GM23338 (cell line): Measurements from ENCODE around the gene PDE1C. TPM values are rescaled to one million over a fixed set of nuclear protein-coding genes. Genes with fewer than 3 reads are reported as not detected.

Source experiments
- ATAC-seq: fragments of 200-7000 bp; cut with Tn5 transposase; 3 replicates; pipeline ENCODE4 v1.9.1; 2020
- DNase-seq: peaks from one replicate; pipeline ENCODE4 v3.0.0-alpha.2; 2015; ENCODE audit warnings: low spot score
- H2AFZ ChIP-seq: fragments of 200-600 bp; sonication (generic); 2 replicates; pipeline ENCODE4 v1.8.0; 2016; ENCODE audit warnings: antibody characterized with exemption, mild to moderate bottlenecking, moderate library complexity
- H3F3A ChIP-seq: fragments of 200-600 bp; sonication (generic); replicated peaks from 2 replicates; pipeline ENCODE4 v1.8.0; 2017; ENCODE audit warnings: antibody characterized with exemption, mixed run types, low read depth
- H3K27ac ChIP-seq: fragments of 200-600 bp; sonication (generic); 2 replicates; pipeline ENCODE4 v1.6.1; 2016; ENCODE audit warnings: low read depth
- H3K27me3 ChIP-seq: fragments of 200-600 bp; sonication (generic); 2 replicates; pipeline ENCODE4 v1.8.0; 2016; ENCODE audit warnings: mild to moderate bottlenecking, mixed run types, moderate library complexity; ENCODE audit not compliant: insufficient read depth
- H3K36me3 ChIP-seq: fragments of 200-600 bp; sonication (generic); 2 replicates; pipeline ENCODE4 v1.8.0; 2016; ENCODE audit warnings: mild to moderate bottlenecking; ENCODE audit not compliant: insufficient read depth
- H3K4me1 ChIP-seq: fragments of 200-600 bp; sonication (generic); 2 replicates; pipeline ENCODE4 v1.8.0; 2016; ENCODE audit warnings: mild to moderate bottlenecking, moderate library complexity; ENCODE audit not compliant: insufficient read depth
- H3K4me2 ChIP-seq: fragments of 200-600 bp; sonication (generic); 2 replicates; pipeline ENCODE4 v1.7.1; 2017; ENCODE audit warnings: mixed run types
- H3K4me3 ChIP-seq: fragments of 200-600 bp; sonication (generic); 2 replicates; pipeline ENCODE4 v1.6.1; 2016; ENCODE audit warnings: mixed run types
- H3K79me2 ChIP-seq: fragments of 200-600 bp; sonication (generic); replicated peaks from 2 replicates; pipeline ENCODE4 v1.8.0; 2017; ENCODE audit warnings: mild to moderate bottlenecking; ENCODE audit not compliant: insufficient read depth
- H3K9me2 ChIP-seq: fragments of 200-600 bp; sonication (generic); 2 replicates; pipeline ENCODE4 v1.8.0; 2017; ENCODE audit not compliant: insufficient read depth
- H4K20me1 ChIP-seq: fragments of 200-600 bp; sonication (generic); replicated peaks from 2 replicates; pipeline ENCODE4 v1.8.0; 2017; ENCODE audit warnings: mild to moderate bottlenecking; ENCODE audit not compliant: insufficient read depth
- H3K27ac Mint-ChIP-seq: 2 replicates; pipeline ENCODE4 v1.8.0; 2020; ENCODE audit warnings: inconsistent platforms, mild to moderate bottlenecking, moderate library complexity, mixed read lengths
- H3K27me3 Mint-ChIP-seq: 3 replicates; pipeline ENCODE4 v1.8.0; 2022; ENCODE audit warnings: low read depth, mild to moderate bottlenecking, moderate library complexity, mixed read lengths, inconsistent platforms; ENCODE audit not compliant: insufficient read depth, poor library complexity
- H3K36me3 Mint-ChIP-seq: 3 replicates; pipeline ENCODE4 v1.8.0; 2021; ENCODE audit warnings: low read depth, mild to moderate bottlenecking, inconsistent platforms, moderate library complexity, mixed read lengths
- H3K4me1 Mint-ChIP-seq: 3 replicates; pipeline ENCODE4 v1.8.0; 2020; ENCODE audit warnings: mild to moderate bottlenecking, inconsistent platforms, mixed read lengths
- H3K4me3 Mint-ChIP-seq: 3 replicates; pipeline ENCODE4 v1.8.0; 2021; ENCODE audit warnings: moderate library complexity, mild to moderate bottlenecking, inconsistent platforms, mixed read lengths
- H3K9me3 Mint-ChIP-seq: 3 replicates; pipeline ENCODE4 v1.8.0; 2020; ENCODE audit warnings: moderate library complexity, mild to moderate bottlenecking, inconsistent platforms, mixed read lengths
- CREB1 ChIP-seq: fragments of 250-450 bp; sonication (Bioruptor Pico); IDR thresholded peaks from 2 replicates; pipeline ENCODE4 v1.5.0; 2020; ENCODE audit warnings: low read depth, mild to moderate bottlenecking, moderate library complexity
- CTCF ChIP-seq, 2 experiments: fragments of 200-600 bp in 1 of 2; sonication (generic) in 1 of 2; conservative IDR thresholded peaks; 2 replicates each; pipeline versions ENCODE4 v1.5.1 to v1.6.1; 2016 to 2017; ENCODE audit warnings: antibody characterized with exemption in 2 of 2, low read depth in 2 of 2, mild to moderate bottlenecking in 2 of 2, moderate library complexity in 1 of 2
- ETS1 ChIP-seq: IDR thresholded peaks from 2 replicates; pipeline ENCODE4 v1.6.1; 2016; ENCODE audit warnings: antibody characterized with exemption
- EZH2 ChIP-seq: fragments of 200-600 bp; sonication (generic); IDR thresholded peaks from one replicate; pipeline ENCODE4 v1.8.0; 2017; ENCODE audit warnings: antibody characterized with exemption, mild to moderate bottlenecking, low read depth; ENCODE audit not compliant: unreplicated experiment
- EZH2phosphoT487 ChIP-seq: fragments of 200-600 bp; sonication (generic); IDR thresholded peaks from one replicate; pipeline ENCODE4 v1.8.1; 2018; ENCODE audit warnings: antibody characterized with exemption; ENCODE audit not compliant: unreplicated experiment
- JUNB ChIP-seq: IDR thresholded peaks from one replicate; pipeline ENCODE4 v1.6.1; 2016; ENCODE audit warnings: antibody characterized with exemption; ENCODE audit not compliant: unreplicated experiment
- NANOG ChIP-seq: IDR thresholded peaks from 2 replicates; pipeline ENCODE4 v1.6.1; 2016; ENCODE audit warnings: antibody characterized with exemption, borderline replicate concordance
- POLR2AphosphoS5 ChIP-seq: IDR thresholded peaks from 2 replicates; pipeline ENCODE4 v1.6.1; 2016; ENCODE audit warnings: antibody characterized with exemption, low read depth
- REST ChIP-seq: IDR thresholded peaks from one replicate; pipeline ENCODE4 v1.6.1; 2018; ENCODE audit warnings: antibody characterized with exemption; ENCODE audit not compliant: unreplicated experiment
- STAT1 ChIP-seq: IDR thresholded peaks from one replicate; pipeline ENCODE4 v1.6.1; 2016; ENCODE audit warnings: antibody characterized with exemption; ENCODE audit not compliant: unreplicated experiment
- ZNF114 ChIP-seq: fragments of 250-450 bp; sonication (Bioruptor Pico); IDR thresholded peaks from 2 replicates; pipeline ENCODE4 v1.5.0; 2020; ENCODE audit warnings: mild to moderate bottlenecking, moderate library complexity
- ZNF331 ChIP-seq: fragments of 250-450 bp; sonication (Bioruptor Pico); IDR thresholded peaks from 2 replicates; pipeline ENCODE4 v1.5.0; 2020; ENCODE audit warnings: low read depth, mild to moderate bottlenecking, moderate library complexity
- polyA plus RNA-seq: library from polyadenylated mRNA; unstranded; fragments of >200 nt; fragmentation: Nextera tagmentation; extraction: Ambion mirVana; gene quantifications from 2 replicates; pipeline ENCODE4 v1.2.1, GENCODE V29; 2016
- total RNA-seq: library from RNA; depleted of rRNA; stranded (reverse); fragments of >200 nt; shearing (Covaris generic); gene quantifications from 2 replicates; pipeline ENCODE4 v1.2.3, GENCODE V29; 2014

PDE1C gene
- total and polyA plus RNA-seq, 2 experiments from 2014 or later: 0.28 TPM; not detected in 1

- TF ChIP-seq CTCF (conservative IDR thresholded peaks at IDR 0.05; ENCODE audit: low read depth in 2 of 2) (no peak), JUNB (no peak), NANOG (no peak), EZH2 (no peak), POLR2AphosphoS5 (no peak), ZNF331 (CRISPR knock-in tag) (no peak), EZH2phosphoT487 (no peak), ZNF114 (no peak), REST (no peak), CREB1 (no peak), ETS1 (no peak), STAT1 (no peak)
These were observed 1.7 kb downstream of the PDE1C start (continued) for GRCh38 chr7:32068411-32069101.

GRCh38 chr7:32066441-32066840 lies 3.8 kb downstream of the PDE1C start:
- no peaks in the 10 kb centered on the region; the same call in 2 of the 3 replicates for H3K9me3 Mint-ChIP-seq
- no peak overlapping the region for H3K4me3 Mint-ChIP-seq
- H2AFZ ChIP-seq: no peak overlapping the region
- no peak for ATAC-seq
- H3K4me1 Mint-ChIP-seq: peaks cover 11% of the 10 kb centered on the region
- no peak overlapping the region for H3K27ac Mint-ChIP-seq
- no peak for DNase-seq
- TF ChIP-seq CTCF (conservative IDR thresholded peaks at IDR 0.05; ENCODE audit: low read depth in 2 of 2): no peak
- no peak overlapping the region for H3K4me2 ChIP-seq
- peaks cover 11% of the 10 kb centered on the region; the same call in 1 of the 2 replicates for H3K4me1 ChIP-seq
- H3K9me2 ChIP-seq: no peaks in the 10 kb centered on the region
- H3K36me3 ChIP-seq: no peaks in the 10 kb centered on the region
- no peaks in the 10 kb centered on the region for H3K79me2 ChIP-seq
- H3K27me3 Mint-ChIP-seq: peaks cover 38% of the 10 kb centered on the region
- peaks cover 6% of the 10 kb centered on the region; the same call in 1 of the 2 replicates for H4K20me1 ChIP-seq
- 0 out of 2 replicates have a peak, but pooled peaks cover 3% of the 10 kb centered on the region for H3F3A ChIP-seq
- H3K36me3 Mint-ChIP-seq: no peaks in the 10 kb centered on the region
- H3K27me3 ChIP-seq: peaks cover 59% of the 10 kb centered on the region
- H3K27ac ChIP-seq: no peak overlapping the region
- H3K4me3 ChIP-seq: no peak overlapping the region
